Stimulated activated naive CD8-positive, alpha-beta T cell treated with anti-CD3 and anti-CD28 coated beads, Interleukin-15, Interleukin-2, amounts not matched to agents 100 U/mL and 50 U/mL, for 24 hours (primary cell): ENCODE measurements around the gene SLC51A.

ENCODE experiments used
- ATAC-seq: fragments of 150-1000 bp; cut with Tn5 transposase; one replicate; pipeline ENCODE4 v1.10.0; 2021
- DNase-seq: peaks from one replicate; pipeline ENCODE4 v3.0.0; 2021

Gene SLC51A

GRCh38 chr3:196215493-196216020, 777 bp upstream of the SLC51A start:
- no peak for DNase-seq
- ATAC-seq: no peak

GRCh38 chr3:196216681-196217211, 412 bp downstream of the SLC51A start:
- ATAC-seq: no peak

GRCh38 chr3:196217307-196218154, 1.2 kb downstream of the SLC51A start:
- ATAC-seq (no peak), DNase-seq (no peak)

More at GRCh38 chr3:196216681-196217211, 412 bp downstream of the SLC51A start:
- no peak for DNase-seq

GRCh38 chr3:196218155-196218712, 1.9 kb downstream of the SLC51A start:
- ATAC-seq (no peak), DNase-seq (no peak)

GRCh38 chr3:196219194-196219969, 3.0 kb downstream of the SLC51A start:
- ATAC-seq: peak; percentile 88
- peak; percentile 59 for DNase-seq

GRCh38 chr3:196219970-196220311, 3.6 kb downstream of the SLC51A start:
- ATAC-seq (no peak), DNase-seq (no peak)

GRCh38 chr3:196220587-196220986, 4.3 kb downstream of the SLC51A start:
- DNase-seq (no peak), ATAC-seq (no peak)

GRCh38 chr3:196220991-196221390, 4.7 kb downstream of the SLC51A start:
- ATAC-seq (no peak), DNase-seq (no peak)

- ATAC-seq (no peak), DNase-seq (no peak)
Measured at GRCh38 chr3:196222876-196223595, 6.7 kb downstream of the SLC51A start.

GRCh38 chr3:196225086-196225485, 8.8 kb downstream of the SLC51A start:
- no peak for ATAC-seq
- DNase-seq: no peak

- ATAC-seq: no peak
- no peak for DNase-seq
Measured at GRCh38 chr3:196225763-196226364, 9.5 kb downstream of the SLC51A start.

- DNase-seq: no peak
- no peak for ATAC-seq
Measured at GRCh38 chr3:196227121-196227561, 10.8 kb downstream of the SLC51A start.

GRCh38 chr3:196227629-196228493, 11.5 kb downstream of the SLC51A start:
- DNase-seq (no peak), ATAC-seq (no peak)

GRCh38 chr3:196232154-196232881, 16.0 kb downstream of the SLC51A start:
- ATAC-seq: peak; percentile 79
- DNase-seq: no peak

GRCh38 chr3:196232882-196233251, 16.5 kb downstream of the SLC51A start:
- ATAC-seq (peak; percentile 41), DNase-seq (no peak)

- ATAC-seq: no peak
- no peak for DNase-seq
Measured at GRCh38 chr3:196235452-196236122, 19.3 kb downstream of the SLC51A start.

GRCh38 chr3:196236223-196236622, 19.9 kb downstream of the SLC51A start:
- no peak for DNase-seq

GRCh38 chr3:196237203-196237602, 20.9 kb downstream of the SLC51A start:
- ATAC-seq (no peak), DNase-seq (no peak)

More at GRCh38 chr3:196236223-196236622, 19.9 kb downstream of the SLC51A start:
- no peak for ATAC-seq
